H9 (cell line): ENCODE data around the gene DMPK. TPM values are rescaled to one million over a fixed set of nuclear protein-coding genes. Genes with fewer than 3 reads are reported as not detected.

ENCODE experiments used
- DNase-seq: peaks from one replicate; pipeline ENCODE4 v3.0.0-alpha.2; 2017
- H2AFZ ChIP-seq: one replicate; pipeline ENCODE4 v1.6.1; 2013; ENCODE audit warnings: mild to moderate bottlenecking, low read length, control low read depth, moderate library complexity
- H2AK5ac ChIP-seq: 2 replicates; pipeline ENCODE4 v1.6.1; 2013; ENCODE audit warnings: low read length, control low read depth, mixed read lengths; ENCODE audit not compliant: insufficient read length
- H2BK120ac ChIP-seq: one replicate; pipeline ENCODE4 v1.6.1; 2013; ENCODE audit warnings: low read depth, mild to moderate bottlenecking, low read length, control low read depth, inconsistent platforms; ENCODE audit not compliant: poor library complexity, severe bottlenecking
- H2BK12ac ChIP-seq: 2 replicates; pipeline ENCODE4 v1.6.1; 2013; ENCODE audit warnings: low read length, control low read depth, mixed read lengths, low read depth; ENCODE audit not compliant: insufficient read length
- H2BK15ac ChIP-seq: 2 replicates; pipeline ENCODE4 v1.6.1; 2013; ENCODE audit warnings: low read depth, low read length, control low read depth
- H2BK20ac ChIP-seq: one replicate; pipeline ENCODE4 v1.6.1; 2013; ENCODE audit warnings: low read depth, mild to moderate bottlenecking, low read length, control low read depth, inconsistent platforms; ENCODE audit not compliant: poor library complexity, severe bottlenecking
- H2BK5ac ChIP-seq: 2 replicates; pipeline ENCODE4 v1.6.1; 2013; ENCODE audit warnings: low read length, control low read depth, mixed read lengths; ENCODE audit not compliant: insufficient read length
- H3K14ac ChIP-seq: 2 replicates; pipeline ENCODE4 v1.6.1; 2013; ENCODE audit warnings: low read length, control low read depth; ENCODE audit not compliant: insufficient read depth
- H3K18ac ChIP-seq: 2 replicates; pipeline ENCODE4 v1.6.1; 2013; ENCODE audit warnings: low read depth, mild to moderate bottlenecking, mixed read lengths, low read length, control low read depth; ENCODE audit not compliant: insufficient read length
- H3K23ac ChIP-seq: 2 replicates; pipeline ENCODE4 v1.6.1; 2013; ENCODE audit warnings: low read length, control low read depth, mixed read lengths, low read depth; ENCODE audit not compliant: insufficient read length
- H3K23me2 ChIP-seq: 2 replicates; pipeline ENCODE4 v1.6.1; 2013; ENCODE audit warnings: low read depth, mild to moderate bottlenecking, mixed read lengths, low read length, control low read depth; ENCODE audit not compliant: insufficient read length, poor library complexity, severe bottlenecking
- H3K27ac ChIP-seq: 2 replicates; pipeline ENCODE4 v1.5.1; 2013; ENCODE audit warnings: low read length, control low read depth, mixed read lengths, low read depth; ENCODE audit not compliant: insufficient read length
- H3K27me3 ChIP-seq: 2 replicates; pipeline ENCODE4 v1.6.1; 2013; ENCODE audit warnings: low read length, control low read depth, inconsistent platforms; ENCODE audit not compliant: insufficient read depth
- H3K4ac ChIP-seq: 2 replicates; pipeline ENCODE4 v1.6.1; 2013; ENCODE audit warnings: low read depth, mild to moderate bottlenecking, control low read depth, inconsistent platforms, low read length, moderate library complexity
- H3K4me1 ChIP-seq: 2 replicates; pipeline ENCODE4 v1.6.1; 2013; ENCODE audit warnings: low read length, control low read depth, inconsistent platforms; ENCODE audit not compliant: insufficient read depth
- H3K4me2 ChIP-seq: 2 replicates; pipeline ENCODE4 v1.6.1; 2013; ENCODE audit warnings: low read length, control low read depth, mixed read lengths; ENCODE audit not compliant: insufficient read length, insufficient read depth
- H3K56ac ChIP-seq: 2 replicates; pipeline ENCODE4 v1.6.1; 2013; ENCODE audit warnings: low read depth, mild to moderate bottlenecking, mixed read lengths, low read length, control low read depth; ENCODE audit not compliant: insufficient read length
- H3K79me1 ChIP-seq: 2 replicates; pipeline ENCODE4 v1.6.1; 2013; ENCODE audit warnings: low read depth, mild to moderate bottlenecking, moderate library complexity, low read length, control low read depth, inconsistent platforms; ENCODE audit not compliant: insufficient read depth, poor library complexity, severe bottlenecking
- H3K79me2 ChIP-seq: 2 replicates; pipeline ENCODE4 v1.6.1; 2013; ENCODE audit warnings: low read length, control low read depth, inconsistent platforms; ENCODE audit not compliant: insufficient read depth
- H3K9ac ChIP-seq: 2 replicates; pipeline ENCODE4 v1.6.1; 2013; ENCODE audit warnings: low read length, control low read depth, mixed read lengths; ENCODE audit not compliant: insufficient read length; ENCODE audit errors: extremely low read depth
- H3K9me3 ChIP-seq: one replicate; pipeline ENCODE4 v1.6.1; 2013; ENCODE audit warnings: low read depth, low read length, inconsistent platforms; ENCODE audit not compliant: control insufficient read depth
- H3T11ph ChIP-seq: one replicate; pipeline ENCODE4 v1.6.1; 2013; ENCODE audit warnings: mild to moderate bottlenecking, low read length, control low read depth, inconsistent platforms
- H4K20me1 ChIP-seq: one replicate; pipeline ENCODE4 v1.6.1; 2013; ENCODE audit not compliant: control insufficient read depth, insufficient read length, insufficient read depth
- H4K5ac ChIP-seq: 2 replicates; pipeline ENCODE4 v1.6.1; 2013; ENCODE audit warnings: low read depth, mild to moderate bottlenecking, mixed read lengths, low read length, control low read depth; ENCODE audit not compliant: insufficient read length
- H4K8ac ChIP-seq: replicated peaks from 2 replicates; pipeline ENCODE4 v1.6.1; 2013; ENCODE audit warnings: low read length, control low read depth, mixed read lengths, low read depth; ENCODE audit not compliant: insufficient read length
- H4K91ac ChIP-seq: 2 replicates; pipeline ENCODE4 v1.6.1; 2013; ENCODE audit warnings: low read depth, mild to moderate bottlenecking, moderate library complexity, mixed read lengths, low read length, control low read depth; ENCODE audit not compliant: insufficient read length
- H3K27ac Mint-ChIP-seq, 3 experiments: 2 replicates in 2 of 3; 3 replicates in 1 of 3; pipeline ENCODE4 v1.8.0; 2020 to 2021; ENCODE audit warnings: mixed read lengths in 3 of 3, mild to moderate bottlenecking in 1 of 3, moderate library complexity in 1 of 3
- H3K27me3 Mint-ChIP-seq: 2 replicates; pipeline ENCODE4 v1.8.0; 2021; ENCODE audit warnings: low read depth, mild to moderate bottlenecking, moderate library complexity, mixed read lengths
- H3K36me3 Mint-ChIP-seq, 3 experiments: 2 replicates in 2 of 3; 3 replicates in 1 of 3; pipeline ENCODE4 v1.8.0; 2020 to 2021; ENCODE audit warnings: low read depth in 3 of 3, mixed read lengths in 3 of 3; ENCODE audit not compliant: insufficient read depth in 1 of 3
- H3K4me1 Mint-ChIP-seq, 2 experiments: 2 replicates each; pipeline ENCODE4 v1.8.0; 2020; ENCODE audit warnings: mixed read lengths in 2 of 2
- H3K4me3 Mint-ChIP-seq, 2 experiments: 2 replicates in 1 of 2; 3 replicates in 1 of 2; pipeline ENCODE4 v1.8.0; 2020 to 2021; ENCODE audit warnings: mild to moderate bottlenecking in 2 of 2, mixed read lengths in 2 of 2, moderate library complexity in 1 of 2
- H3K9me3 Mint-ChIP-seq, 2 experiments: 2 replicates in 1 of 2; 3 replicates in 1 of 2; pipeline ENCODE4 v1.8.0; 2020; ENCODE audit warnings: mild to moderate bottlenecking in 2 of 2, mixed read lengths in 2 of 2, moderate library complexity in 1 of 2
- WGBS: extraction: QIAGEN DNeasy Blood & Tissue Kit; methylation state at CpG from one replicate; pipeline ENCODE4 v1.1.7; 2013; ENCODE audit warnings: missing lambda C conversion rate, low lambda C conversion rate, mixed read lengths; ENCODE audit not compliant: insufficient read length; ENCODE audit errors: extremely low coverage; 5-methylcytosine and 5-hydroxymethylcytosine counted together
- total RNA-seq: library from RNA; stranded (reverse); gene quantifications from 2 replicates; pipeline ENCODE4 v1.2.1, GENCODE V29; 2021
- TF ChIP-seq, protein P1 (sequence below): fragments of 200-600 bp; sonication (generic); conservative IDR thresholded peaks from 3 replicates; pipeline ENCODE4 v1.8.0; 2021; ENCODE audit warnings: antibody characterized with exemption, mild to moderate bottlenecking

Gene DMPK
- total RNA-seq, 1 experiment from 2014 or later, result 67.4 TPM

DNA sequence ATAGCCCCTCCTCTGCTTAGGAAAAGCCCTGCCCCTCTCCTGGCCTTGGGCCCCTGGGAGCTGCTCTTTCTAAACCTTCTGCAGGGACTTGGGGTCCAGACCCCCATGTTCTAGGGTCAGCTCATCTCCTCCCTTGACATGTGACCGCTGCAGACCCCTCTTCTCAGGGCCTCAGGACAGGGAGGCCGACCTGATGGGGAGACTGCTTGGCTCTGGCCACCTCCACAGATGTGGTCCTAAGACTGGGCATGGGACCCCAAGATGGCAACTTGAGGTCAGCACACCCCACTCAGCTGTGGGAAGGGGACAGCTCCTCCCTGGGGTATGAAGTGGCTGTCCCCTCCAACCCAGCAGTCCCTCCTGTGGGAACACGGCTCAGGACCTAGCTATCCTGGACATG, 9.4 kb downstream of the DMPK start:
- no peak overlapping the region for H3K56ac ChIP-seq
- no peak overlapping the region for H3T11ph ChIP-seq
- H2BK12ac ChIP-seq, result no peak overlapping the region
- H2AK5ac ChIP-seq, result no peak overlapping the region
- H3K4me2 ChIP-seq, result no peak overlapping the region
- Mint-ChIP-seq H3K27ac (no peak overlapping the region), H3K36me3 (peaks cover 13 to 41% (median 31%) of the 10 kb centered on the region in 3 experiments), H3K9me3 (no peaks in the 10 kb centered on the region; a peak in 1 of 5 replicates), H3K27me3 (peaks cover 3% of the 10 kb centered on the region), H3K4me1 (peaks cover 7 to 13% of the 10 kb centered on the region in 2 experiments), H3K4me3 (peak overlapping the region in 1 of 2 experiments; percentile 42; a peak in 2 of 5 replicates)
- no peak overlapping the region for H3K23ac ChIP-seq
- no peak overlapping the region for H3K4ac ChIP-seq
- H2BK5ac ChIP-seq, result no peak overlapping the region
- no peaks in the 10 kb centered on the region for H3K4me1 ChIP-seq
- DNase-seq, result no peak
- H3K27me3 ChIP-seq, result no peaks in the 10 kb centered on the region
- no peaks in the 10 kb centered on the region for H3K79me2 ChIP-seq
- no peak overlapping the region for H2BK120ac ChIP-seq
- H4K8ac ChIP-seq, result no peak overlapping the region
- H3K9ac ChIP-seq, result no peak overlapping the region
- no peak overlapping the region for H2AFZ ChIP-seq
- no CpG with 5 or more reads among the region's 3 CpGs for WGBS
- H3K9me3 ChIP-seq, result no peaks in the 10 kb centered on the region
- H4K20me1 ChIP-seq, result no peaks in the 10 kb centered on the region
- H4K5ac ChIP-seq, result no peak overlapping the region
- no peak overlapping the region for H2BK20ac ChIP-seq
- H2BK15ac ChIP-seq, result no peak overlapping the region
- H3K23me2 ChIP-seq, result peaks cover 9% of the 10 kb centered on the region
- no peak overlapping the region for H3K27ac ChIP-seq
- TF ChIP-seq, protein P1, sequence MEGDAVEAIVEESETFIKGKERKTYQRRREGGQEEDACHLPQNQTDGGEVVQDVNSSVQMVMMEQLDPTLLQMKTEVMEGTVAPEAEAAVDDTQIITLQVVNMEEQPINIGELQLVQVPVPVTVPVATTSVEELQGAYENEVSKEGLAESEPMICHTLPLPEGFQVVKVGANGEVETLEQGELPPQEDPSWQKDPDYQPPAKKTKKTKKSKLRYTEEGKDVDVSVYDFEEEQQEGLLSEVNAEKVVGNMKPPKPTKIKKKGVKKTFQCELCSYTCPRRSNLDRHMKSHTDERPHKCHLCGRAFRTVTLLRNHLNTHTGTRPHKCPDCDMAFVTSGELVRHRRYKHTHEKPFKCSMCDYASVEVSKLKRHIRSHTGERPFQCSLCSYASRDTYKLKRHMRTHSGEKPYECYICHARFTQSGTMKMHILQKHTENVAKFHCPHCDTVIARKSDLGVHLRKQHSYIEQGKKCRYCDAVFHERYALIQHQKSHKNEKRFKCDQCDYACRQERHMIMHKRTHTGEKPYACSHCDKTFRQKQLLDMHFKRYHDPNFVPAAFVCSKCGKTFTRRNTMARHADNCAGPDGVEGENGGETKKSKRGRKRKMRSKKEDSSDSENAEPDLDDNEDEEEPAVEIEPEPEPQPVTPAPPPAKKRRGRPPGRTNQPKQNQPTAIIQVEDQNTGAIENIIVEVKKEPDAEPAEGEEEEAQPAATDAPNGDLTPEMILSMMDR, result no peak
- no peak overlapping the region for H4K91ac ChIP-seq
- no peaks in the 10 kb centered on the region for H3K79me1 ChIP-seq
- H3K14ac ChIP-seq, result no peak overlapping the region
- H3K18ac ChIP-seq, result no peak overlapping the region
